Naive thymus-derived CD4-positive, alpha-beta T cell (primary cell): ENCODE data around the gene XRN1. TPM values are rescaled to one million over a fixed set of nuclear protein-coding genes. Genes with fewer than 3 reads are reported as not detected.
A peak's percentile ranks its signal among the peaks of the same experiment; 100 is the strongest.
"Not testable (repeated sequence)": the region's sequence is repeated elsewhere in the genome, so short reads cannot be mapped to it uniquely, and the experiment has no call there.

Source experiments
- ATAC-seq: fragments of 150-1000 bp; cut with Tn5 transposase; 2 replicates; pipeline ENCODE4 v1.10.0; 2021; ENCODE audit warnings: mild to moderate bottlenecking, moderate library complexity
- CTCF ChIA-PET: fragments of 350-600 bp; sonication (Branson Sonifier 250); formaldehyde crosslinking; loops from one replicate; lab custom pipeline; 2021; ENCODE audit warnings: antibody characterized with exemption; lab: Charles Lee
- POLR2A ChIA-PET: fragments of 350-600 bp; sonication (Branson Sonifier 250); formaldehyde crosslinking; loops from one replicate; lab custom pipeline; 2021; ENCODE audit warnings: antibody characterized with exemption, inconsistent platforms; lab: Charles Lee
- DNase-seq, 9 donors: peaks; one replicate each; pipeline versions ENCODE4 v3.0.0 to v3.0.0-alpha.2; 2020 to 2022; ENCODE audit warnings: mixed read lengths in 1 of 9
- H3K27ac ChIP-seq: one replicate; pipeline ENCODE4 v1.7.0; 2013; ENCODE audit warnings: mild to moderate bottlenecking, low read depth, low read length, moderate library complexity
- H3K27me3 ChIP-seq, 2 donors: one replicate each; pipeline ENCODE4 v1.7.0; 2013; ENCODE audit warnings: low read length in 2 of 2, mild to moderate bottlenecking in 2 of 2, moderate library complexity in 2 of 2; ENCODE audit not compliant: control insufficient read depth in 2 of 2, insufficient read depth in 2 of 2
- H3K36me3 ChIP-seq, 3 experiments: 1 replicate in 2 of 3; 2 replicates in 1 of 3; pipeline ENCODE4 v1.7.0; 2013; ENCODE audit warnings: low read length in 3 of 3, mild to moderate bottlenecking in 3 of 3, moderate library complexity in 1 of 3; ENCODE audit not compliant: insufficient read depth in 3 of 3, control insufficient read depth in 2 of 3
- H3K4me1 ChIP-seq, 2 donors: one replicate each; pipeline ENCODE4 v1.7.0; 2013; ENCODE audit warnings: low read length in 2 of 2, mild to moderate bottlenecking in 2 of 2, moderate library complexity in 1 of 2; ENCODE audit not compliant: control insufficient read depth in 2 of 2, insufficient read depth in 2 of 2
- H3K4me3 ChIP-seq: 2 replicates; pipeline ENCODE4 v1.7.0; 2013; ENCODE audit warnings: mild to moderate bottlenecking, low read length
- H3K9me3 ChIP-seq, 3 experiments: 1 replicate in 2 of 3; 2 replicates in 1 of 3; pipeline ENCODE4 v1.7.0; 2013; ENCODE audit warnings: low read length in 3 of 3; ENCODE audit not compliant: control insufficient read depth in 2 of 3
- H3K27ac Mint-ChIP-seq, 9 donors: one replicate each; pipeline ENCODE4 v1.8.0; 2020 to 2022; ENCODE audit warnings: mixed read lengths in 9 of 9, mild to moderate bottlenecking in 8 of 9, moderate library complexity in 5 of 9, inconsistent platforms in 2 of 9
- H3K27me3 Mint-ChIP-seq, 5 donors: one replicate each; pipeline ENCODE4 v1.8.0; 2021 to 2022; ENCODE audit warnings: mixed read lengths in 5 of 5, mild to moderate bottlenecking in 1 of 5
- H3K36me3 Mint-ChIP-seq, 5 donors: one replicate each; pipeline ENCODE4 v1.8.0; 2020 to 2022; ENCODE audit warnings: mixed read lengths in 5 of 5, mild to moderate bottlenecking in 3 of 5, inconsistent platforms in 1 of 5
- H3K4me1 Mint-ChIP-seq, 7 donors: one replicate each; pipeline ENCODE4 v1.8.0; 2020 to 2022; ENCODE audit warnings: mixed read lengths in 7 of 7, mild to moderate bottlenecking in 3 of 7, inconsistent platforms in 1 of 7
- H3K4me3 Mint-ChIP-seq, 10 donors: one replicate each; pipeline ENCODE4 v1.8.0; 2020 to 2022; ENCODE audit warnings: mild to moderate bottlenecking in 10 of 10, mixed read lengths in 10 of 10, moderate library complexity in 6 of 10, inconsistent platforms in 2 of 10
- H3K9me3 Mint-ChIP-seq, 11 donors: one replicate each; pipeline ENCODE4 v1.8.0; 2020 to 2022; ENCODE audit warnings: mixed read lengths in 11 of 11, mild to moderate bottlenecking in 4 of 11, inconsistent platforms in 1 of 11, moderate library complexity in 1 of 11
- intact Hi-C, 2 donors: fragments of 100-400 bp; cut with micrococcal nuclease; formaldehyde crosslinking; loops; one replicate each; pipeline ENCODE4 v1.15.1; 2023
- polyA plus RNA-seq, 2 donors: library from polyadenylated mRNA; unstranded; fragments of 300-500 nt; fragmentation: Illumina TruSeq; gene quantifications; one replicate each; pipeline ENCODE4 v1.2.3, GENCODE V29; 2021
- total RNA-seq, 6 experiments: library from RNA in 5 of 6; stranded (reverse) in 5 of 6; gene quantifications; 1 replicate in 5 of 6; 2 replicates in 1 of 6; pipeline ENCODE4 v1.2.3 and lab custom pipeline; 2021 to 2026

Gene XRN1
- total and polyA plus RNA-seq, 7 experiments from 2014 or later: 40.9 to 123 (median 94.7) TPM

GRCh38 chr3:142439499-142440220, 8.2 kb downstream of the XRN1 start:
- H3K9me3 ChIP-seq, H3K27me3 ChIP-seq, H3K4me3 ChIP-seq, ATAC-seq, POLR2A ChIA-PET, H3K27ac ChIP-seq, H3K36me3 ChIP-seq, H3K27me3 Mint-ChIP-seq, DNase-seq, H3K9me3 Mint-ChIP-seq, CTCF ChIA-PET: not testable (repeated sequence)
- H3K4me1 ChIP-seq: peaks cover 7 to 26% of the 10 kb centered on the region in 2 donors
- intact Hi-C loops: loop anchor here in 1 of 2 donors (10.0 kb wide), 1 partner anchor 215 kb away; the partner anchor contains the start of gene GK5
- Mint-ChIP-seq H3K4me1 (peaks cover 33 to 79% (median 67%) of the 10 kb centered on the region in 7 donors), H3K27ac (peak overlapping the region in 1 of 9 donors; percentile 36), H3K4me3 (peak overlapping the region in 2 of 10 donors; percentile 11 to 30), H3K36me3 (peaks cover 0 to 37% (median 14%) of the 10 kb centered on the region in 5 donors)

GRCh38 chr3:142438096-142438495, 9.7 kb downstream of the XRN1 start:
- Mint-ChIP-seq H3K4me1 (peaks cover 29 to 67% (median 59%) of the 10 kb centered on the region in 7 donors), H3K36me3 (peaks cover 0 to 32% (median 6%) of the 10 kb centered on the region in 5 donors), H3K4me3 (peak overlapping the region in 2 of 10 donors; percentile 0 to 11), H3K27ac (peak overlapping the region in 3 of 9 donors; percentile 8 to 38 (median 14))
- H3K36me3 ChIP-seq, DNase-seq, H3K9me3 Mint-ChIP-seq, H3K4me3 ChIP-seq, POLR2A ChIA-PET, ATAC-seq, H3K27me3 ChIP-seq, H3K27me3 Mint-ChIP-seq, H3K9me3 ChIP-seq, CTCF ChIA-PET, H3K27ac ChIP-seq, intact Hi-C loops: not testable (repeated sequence)
- peaks cover 0 to 12% of the 10 kb centered on the region in 2 donors for H3K4me1 ChIP-seq

- H3K9me3 ChIP-seq: no peaks in the 10 kb centered on the region
- H3K4me3 ChIP-seq: no peak overlapping the region
- ATAC-seq (no peak), DNase-seq (no peak)
- CTCF ChIA-PET: no interaction called here
- peaks cover 0 to 33% (median 12%) of the 10 kb centered on the region in 5 donors for H3K36me3 Mint-ChIP-seq
- H3K27ac Mint-ChIP-seq: peak overlapping the region in 2 of 9 donors; percentile 8 to 38
- H3K27me3 ChIP-seq: no peaks in the 10 kb centered on the region
- POLR2A ChIA-PET: interaction anchor here (1.0 kb wide), 1 partner anchor 10 kb away, joined by 3 read pairs; no protein-coding TSS in a partner anchor
- H3K9me3 Mint-ChIP-seq: no peaks in the 10 kb centered on the region
- H3K4me1 Mint-ChIP-seq: peaks cover 28 to 64% (median 51%) of the 10 kb centered on the region in 7 donors
- peak overlapping the region in 3 of 10 donors; percentile 0 to 46 (median 11) for H3K4me3 Mint-ChIP-seq
- peaks cover 0 to 10% of the 10 kb centered on the region in 2 donors for H3K4me1 ChIP-seq
- intact Hi-C loops: no loop called here
- no peak overlapping the region for H3K27ac ChIP-seq
- peaks cover 0 to 12% (median 0%) of the 10 kb centered on the region in 3 experiments for H3K36me3 ChIP-seq
- no peaks in the 10 kb centered on the region for H3K27me3 Mint-ChIP-seq
Measured at GRCh38 chr3:142436951-142437585, 10.8 kb downstream of the XRN1 start.

- H3K27ac Mint-ChIP-seq: no peak overlapping the region
- no peak overlapping the region for H3K4me3 Mint-ChIP-seq
- no peaks in the 10 kb centered on the region for H3K27me3 ChIP-seq
- H3K4me1 Mint-ChIP-seq: peaks cover 25 to 52% (median 34%) of the 10 kb centered on the region in 7 donors
- H3K4me3 ChIP-seq: no peak overlapping the region
- peaks cover 11 to 46% (median 25%) of the 10 kb centered on the region in 5 donors for H3K36me3 Mint-ChIP-seq
- H3K9me3 Mint-ChIP-seq: no peaks in the 10 kb centered on the region
- no peaks in the 10 kb centered on the region for H3K9me3 ChIP-seq
- ATAC-seq: no peak
- H3K36me3 ChIP-seq: peaks cover 0 to 31% (median 13%) of the 10 kb centered on the region in 3 experiments
- ChIA-PET CTCF (no interaction called here), POLR2A (no interaction called here)
- DNase-seq: no peak
- H3K27ac ChIP-seq: no peak overlapping the region
- no peaks in the 10 kb centered on the region for H3K27me3 Mint-ChIP-seq
- intact Hi-C loops: no loop called here
- H3K4me1 ChIP-seq: peaks cover 0 to 10% of the 10 kb centered on the region in 2 donors
Measured at GRCh38 chr3:142434503-142434902, 13.3 kb downstream of the XRN1 start.

GRCh38 chr3:142433110-142433509, 14.7 kb downstream of the XRN1 start:
- Histone ChIP-seq H3K4me3 (no peak overlapping the region), H3K36me3 (peaks cover 0 to 43% (median 14%) of the 10 kb centered on the region in 3 experiments), H3K27me3 (no peaks in the 10 kb centered on the region), H3K27ac (no peak overlapping the region), H3K4me1 (peaks cover 0 to 8% of the 10 kb centered on the region in 2 donors), H3K9me3 (no peaks in the 10 kb centered on the region)
- no peaks in the 10 kb centered on the region for H3K9me3 Mint-ChIP-seq
- peaks cover 19 to 44% (median 28%) of the 10 kb centered on the region in 7 donors for H3K4me1 Mint-ChIP-seq
- peaks cover 11 to 49% (median 35%) of the 10 kb centered on the region in 5 donors for H3K36me3 Mint-ChIP-seq
- CTCF ChIA-PET: no interaction called here
- intact Hi-C loops: no loop called here
- no peak overlapping the region for H3K4me3 Mint-ChIP-seq
- H3K27me3 Mint-ChIP-seq: no peaks in the 10 kb centered on the region
- H3K27ac Mint-ChIP-seq: no peak overlapping the region
- POLR2A ChIA-PET: no interaction called here
- DNase-seq (no peak), ATAC-seq (no peak)

GRCh38 chr3:142429582-142429981, 18.3 kb downstream of the XRN1 start:
- peaks cover 11 to 26% (median 19%) of the 10 kb centered on the region in 7 donors for H3K4me1 Mint-ChIP-seq
- Histone ChIP-seq H3K27me3 (no peaks in the 10 kb centered on the region), H3K27ac (no peak overlapping the region), H3K36me3 (peaks cover 0 to 43% (median 14%) of the 10 kb centered on the region in 3 experiments), H3K4me1 (no peaks in the 10 kb centered on the region), H3K4me3 (no peak overlapping the region), H3K9me3 (no peaks in the 10 kb centered on the region)
- no peaks in the 10 kb centered on the region for H3K27me3 Mint-ChIP-seq
- POLR2A ChIA-PET: interaction anchor here (0.8 kb wide), 1 partner anchor 17 kb away, joined by 3 read pairs; no protein-coding TSS in a partner anchor
- intact Hi-C loops: no loop called here
- no peak for DNase-seq
- no peak for ATAC-seq
- no peaks in the 10 kb centered on the region for H3K9me3 Mint-ChIP-seq
- H3K27ac Mint-ChIP-seq: peak overlapping the region in 1 of 9 donors; percentile 38
- H3K4me3 Mint-ChIP-seq: no peak overlapping the region
- peaks cover 11 to 43% (median 34%) of the 10 kb centered on the region in 5 donors for H3K36me3 Mint-ChIP-seq
- CTCF ChIA-PET: no interaction called here
